GM21576 (cell line): ENCODE measurements around the gene TRIM52.
A peak's percentile ranks its signal among the peaks of the same experiment; 100 is the strongest.

ENCODE experiments used
- ATAC-seq: cut with Tn5 transposase; IDR thresholded peaks from one replicate; pipeline ENCODE4 v1.9.1; 2021; ENCODE audit warnings: mild to moderate bottlenecking, moderate library complexity; ENCODE audit not compliant: unreplicated experiment

TRIM52 gene

GRCh38 chr5:181234455-181235306 lies 26.3 kb downstream of the TRIM52 start:
- no peak for ATAC-seq

DNA sequence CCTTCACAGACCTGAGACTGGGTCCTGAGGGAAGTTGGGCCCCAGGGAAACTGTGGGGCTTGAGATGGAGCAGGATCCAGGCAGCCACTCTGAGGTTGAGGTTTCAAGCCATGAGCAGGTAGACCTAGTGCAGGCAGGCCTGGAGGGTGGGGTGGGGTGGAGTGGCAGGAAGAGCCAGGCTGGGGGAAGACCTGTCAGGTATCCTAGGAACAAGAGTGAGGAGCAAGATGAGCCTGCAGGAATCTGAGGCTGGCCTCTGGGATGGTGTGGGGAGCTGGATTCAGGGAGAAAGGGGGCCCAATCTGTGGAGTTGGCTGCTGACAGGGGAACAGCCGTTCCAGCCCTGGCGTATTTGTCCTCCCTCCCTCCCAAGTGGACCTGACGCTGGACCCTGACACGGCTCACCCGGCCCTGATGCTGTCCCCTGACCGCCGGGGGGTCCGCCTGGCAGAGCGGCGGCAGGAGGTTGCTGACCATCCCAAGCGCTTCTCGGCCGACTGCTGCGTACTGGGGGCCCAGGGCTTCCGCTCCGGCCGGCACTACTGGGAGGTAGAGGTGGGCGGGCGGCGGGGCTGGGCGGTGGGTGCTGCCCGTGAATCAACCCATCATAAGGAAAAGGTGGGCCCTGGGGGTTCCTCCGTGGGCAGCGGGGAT lies 27.0 kb downstream of the TRIM52 start:
- ATAC-seq: no peak

GRCh38 chr5:181233088-181233800 lies 27.7 kb downstream of the TRIM52 start:
- no peak for ATAC-seq

- no peak for ATAC-seq
Observed at GRCh38 chr5:181232593-181232992, 28.4 kb downstream of the TRIM52 start.

GRCh38 chr5:181231432-181231831 lies 29.5 kb downstream of the TRIM52 start:
- ATAC-seq: no peak

DNA sequence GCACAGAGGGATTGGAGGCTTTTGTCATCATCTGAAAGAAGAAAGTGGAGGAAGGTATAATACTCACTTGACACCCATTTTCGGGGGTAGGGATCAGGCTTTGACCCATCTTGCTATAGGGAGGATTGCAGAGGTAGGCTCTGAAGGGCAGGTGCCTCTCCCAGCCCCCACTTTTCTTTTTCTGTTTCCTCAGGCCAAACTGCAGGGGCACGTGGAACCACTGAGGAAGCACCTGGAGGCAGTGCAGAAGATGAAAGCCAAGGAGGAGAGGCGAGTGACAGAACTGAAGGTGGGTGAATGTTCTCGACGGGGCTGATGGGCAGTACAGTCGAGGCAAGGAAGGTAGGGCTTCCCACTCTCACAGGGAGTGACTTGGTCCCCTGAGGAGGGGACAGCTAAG lies 30.4 kb downstream of the TRIM52 start:
- ATAC-seq: no peak

DNA sequence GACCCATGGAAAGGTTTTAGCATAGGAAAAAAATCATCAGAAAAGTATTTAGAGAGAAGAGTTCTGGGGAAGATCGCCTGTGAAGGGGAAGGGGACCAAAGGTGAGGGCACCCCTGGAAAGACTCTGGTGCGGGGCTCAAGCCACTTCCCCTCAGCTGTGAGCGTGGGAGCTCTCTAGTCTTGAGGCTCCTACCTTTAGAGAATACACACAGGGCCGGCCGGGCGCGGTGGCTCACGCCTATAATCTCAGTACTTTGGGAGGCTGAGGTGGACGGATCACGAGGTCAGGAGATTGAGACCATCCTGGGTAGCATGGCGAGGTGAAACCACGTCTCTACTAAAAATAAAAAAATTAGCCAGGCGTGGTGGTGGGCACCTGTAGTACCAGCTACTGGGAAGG lies 30.9 kb downstream of the TRIM52 start:
- ATAC-seq: no peak

DNA sequence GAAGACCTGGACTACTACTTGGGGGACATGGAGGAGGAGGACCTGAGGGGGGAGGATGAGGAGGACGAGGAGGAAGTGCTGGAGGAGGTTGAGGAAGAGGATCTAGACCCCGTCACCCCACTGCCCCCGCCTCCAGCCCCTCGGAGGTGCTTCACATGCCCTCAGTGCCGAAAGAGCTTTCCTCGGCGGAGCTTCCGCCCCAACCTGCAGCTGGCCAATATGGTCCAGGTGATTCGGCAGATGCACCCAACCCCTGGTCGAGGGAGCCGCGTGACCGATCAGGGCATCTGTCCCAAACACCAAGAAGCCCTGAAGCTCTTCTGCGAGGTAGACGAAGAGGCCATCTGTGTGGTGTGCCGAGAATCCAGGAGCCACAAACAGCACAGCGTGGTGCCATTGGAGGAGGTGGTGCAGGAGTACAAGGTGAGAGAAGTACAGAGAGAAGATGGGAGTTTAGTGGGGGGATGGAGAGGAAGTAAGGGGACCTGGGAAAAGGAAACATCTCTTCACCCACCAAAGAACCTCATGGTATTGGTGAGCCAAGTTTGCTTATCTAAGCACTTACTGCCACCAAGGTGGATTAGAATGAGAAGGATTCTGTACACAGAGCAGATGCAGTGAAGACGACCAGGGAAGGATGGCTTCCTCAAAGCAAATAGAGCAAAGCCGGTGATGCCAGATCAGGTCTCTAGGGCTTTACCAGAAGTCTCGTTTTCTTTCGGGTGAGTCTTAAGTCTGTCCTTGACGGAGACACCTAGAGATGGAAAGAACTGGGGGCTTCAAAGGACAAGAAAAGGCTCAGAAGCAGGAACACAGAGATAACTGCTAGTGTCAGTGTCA lies 36.3 kb downstream of the TRIM52 start:
- ATAC-seq: no peak

DNA sequence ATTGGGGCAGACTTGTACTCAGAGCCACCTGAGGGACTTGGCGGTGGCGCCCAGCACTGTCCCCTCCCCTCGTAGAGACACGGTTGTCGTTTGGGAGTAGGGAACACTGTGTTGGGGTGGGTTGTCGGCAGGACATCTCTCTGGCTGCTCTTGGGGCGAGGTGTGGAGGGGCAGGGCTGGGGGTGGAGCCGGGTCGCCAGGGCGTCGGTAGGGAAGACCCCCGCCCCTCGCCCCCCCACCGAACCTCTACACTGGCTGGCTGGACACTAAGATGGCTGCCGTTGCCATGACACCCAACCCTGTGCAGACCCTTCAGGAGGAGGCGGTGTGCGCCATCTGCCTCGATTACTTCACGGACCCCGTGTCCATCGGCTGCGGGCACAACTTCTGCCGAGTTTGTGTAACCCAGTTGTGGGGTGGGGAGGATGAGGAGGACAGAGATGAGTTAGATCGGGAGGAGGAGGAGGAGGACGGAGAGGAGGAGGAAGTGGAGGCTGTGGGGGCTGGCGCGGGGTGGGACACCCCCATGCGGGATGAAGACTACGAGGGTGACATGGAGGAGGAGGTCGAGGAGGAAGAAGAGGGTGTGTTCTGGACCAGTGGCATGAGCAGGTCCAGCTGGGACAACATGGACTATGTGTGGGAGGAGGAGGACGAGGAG lies 37.1 kb downstream of the TRIM52 start:
- no peak for ATAC-seq

- ATAC-seq: peak; percentile 56
Observed at GRCh38 chr5:181223058-181223728, 37.8 kb downstream of the TRIM52 start, which contains the start of gene TRIM41. TSS of gene TRIM41 (plus strand) at chr5:181223281. CDS start at chr5:181224000, 719 bp downstream.

- no peak for ATAC-seq
Observed at GRCh38 chr5:181222630-181223057, 38.3 kb downstream of the TRIM52 start.

- ATAC-seq: no peak
Observed at GRCh38 chr5:181221792-181222629, 38.9 kb downstream of the TRIM52 start.

- ATAC-seq: no peak
Observed at GRCh38 chr5:181221105-181221791, 39.7 kb downstream of the TRIM52 start.

DNA sequence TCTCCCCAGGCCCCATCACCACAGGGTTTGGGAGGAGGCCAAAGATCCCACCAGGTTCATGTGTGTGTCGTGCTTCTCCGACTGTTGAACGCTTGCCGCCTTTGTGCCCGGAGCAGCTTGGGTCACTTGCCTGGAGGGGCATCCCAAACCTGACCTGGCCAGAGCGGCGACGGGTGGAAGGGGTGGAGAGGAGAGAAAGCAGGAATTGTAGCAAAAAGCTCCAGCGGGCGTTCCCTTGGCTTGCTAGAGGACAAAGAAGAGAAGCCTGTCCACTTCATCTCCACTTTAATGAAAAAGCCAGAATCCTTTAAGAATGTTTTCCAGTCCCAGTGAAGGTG lies 40.8 kb downstream of the TRIM52 start:
- no peak for ATAC-seq

DNA sequence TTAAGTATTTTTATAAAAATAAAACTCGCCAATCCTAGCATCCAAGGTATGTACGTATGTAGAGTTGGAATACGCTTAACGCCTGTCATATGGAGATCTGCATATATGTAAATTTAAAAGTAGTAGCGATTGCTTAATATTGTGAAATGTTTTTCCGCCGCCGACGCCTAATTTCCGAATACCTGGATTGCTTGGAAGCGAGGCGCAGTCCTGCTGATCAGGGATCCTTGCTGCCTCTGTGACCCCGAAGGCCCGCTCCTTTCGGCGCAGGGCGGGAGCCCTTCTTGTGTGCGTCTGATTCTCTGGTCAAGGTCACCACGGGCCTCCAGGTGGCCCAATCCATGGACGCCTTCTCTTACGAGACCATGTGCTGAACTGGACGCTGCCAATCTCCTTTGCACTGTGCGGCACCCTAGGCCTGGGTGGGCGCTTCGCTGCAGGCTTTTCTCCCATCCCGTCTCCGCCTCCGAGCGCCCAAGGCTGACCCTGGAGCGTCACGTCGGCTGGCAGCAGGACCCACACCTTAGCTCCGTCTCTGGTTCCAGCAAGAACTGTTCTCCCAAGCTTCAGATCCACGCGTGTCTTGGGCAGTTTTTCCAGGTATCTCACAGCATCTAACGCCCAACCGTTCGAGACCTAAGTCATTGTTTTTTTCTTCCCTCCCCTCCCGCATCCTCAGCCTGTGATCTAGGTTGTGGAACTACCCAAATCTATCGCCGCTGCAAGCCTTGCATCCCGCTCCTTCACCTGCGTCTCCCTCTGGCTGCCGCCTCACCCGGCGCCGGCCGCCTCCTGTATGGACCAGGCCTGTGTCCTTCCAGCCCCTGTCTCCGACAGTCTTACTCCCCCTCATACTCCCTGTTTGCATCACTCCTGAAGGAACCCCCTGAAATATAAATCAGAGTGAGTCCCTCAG lies 41.4 kb downstream of the TRIM52 start:
- ATAC-seq: no peak

DNA sequence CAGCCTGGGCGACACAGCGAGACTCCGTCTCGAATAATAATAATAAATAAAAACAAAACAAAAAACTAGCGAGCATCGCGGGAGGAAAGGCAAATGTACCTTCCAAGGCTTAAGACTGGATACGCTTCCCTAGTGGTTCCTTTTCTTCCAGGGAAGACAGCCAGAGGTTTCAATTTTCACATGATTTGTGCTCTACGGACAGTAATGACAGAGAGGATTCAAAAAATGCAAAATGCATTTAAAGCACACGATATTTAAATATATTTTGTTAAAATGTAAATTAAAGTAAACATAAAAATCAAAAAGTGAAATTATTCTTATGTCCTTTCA lies 42.2 kb downstream of the TRIM52 start:
- ATAC-seq: no peak

GRCh38 chr5:181217803-181218062 lies 43.2 kb downstream of the TRIM52 start:
- ATAC-seq: peak; percentile 26
